ENCODE results near the gene GOLPH3.

GOLPH3 gene

DNA sequence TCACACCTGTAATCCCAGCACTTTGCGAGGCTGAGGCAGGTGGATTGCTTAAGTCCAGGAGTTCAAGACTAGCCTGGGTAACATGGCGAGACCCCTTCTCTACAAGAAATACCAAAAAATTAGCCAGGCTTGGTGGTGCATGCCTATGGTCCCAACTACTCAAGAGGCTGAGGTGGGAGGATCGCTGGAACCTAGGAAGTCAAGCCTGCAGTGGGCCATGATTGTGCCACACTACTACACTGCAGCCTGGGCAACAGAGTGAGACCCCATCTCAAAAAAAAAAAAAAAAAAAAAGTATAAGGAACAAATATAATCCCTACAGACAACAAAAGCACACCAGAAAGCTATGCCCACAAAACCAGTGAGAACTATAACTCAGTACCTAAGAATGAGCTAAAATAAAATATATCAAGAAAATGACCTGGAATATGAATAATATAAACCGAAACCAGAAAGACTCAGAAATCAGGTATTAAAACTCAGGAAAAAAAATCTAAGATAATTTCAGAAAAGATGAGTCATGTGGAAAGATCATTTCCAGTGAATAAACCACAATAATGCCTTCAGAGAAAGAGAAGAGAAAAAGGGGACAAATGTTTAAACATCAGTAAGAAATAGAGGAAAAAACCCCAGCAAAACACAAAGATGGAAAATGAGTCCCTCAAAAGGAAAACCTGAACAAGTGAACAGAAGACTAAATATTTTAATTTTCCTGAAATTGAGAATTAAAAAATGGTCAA lies 57.4 kb downstream of the GOLPH3 start:
- no peaks in the 10 kb centered on the region for H3K9me3 ChIP-seq (ENCODE audit: control insufficient read depth, low read length)
- no peaks in the 10 kb centered on the region for H3K4me1 ChIP-seq (ENCODE audit: control insufficient read depth, insufficient read depth, low read length, poor library complexity, severe bottlenecking)
- 92 to 100% methylated on average over 1 to 2 of the region's 4 CpGs for WGBS, 2 experiments (ENCODE audit: insufficient coverage in 2 of 2)
- no peak overlapping the region for H3K4me3 ChIP-seq (ENCODE audit: extremely low read depth, insufficient read depth, low read length, poor library complexity, severe bottlenecking)
- peaks cover 82% of the 10 kb centered on the region for H3K36me3 ChIP-seq (ENCODE audit: control insufficient read depth, insufficient read depth, low read length)
- no peak overlapping the region for H3K27ac ChIP-seq (ENCODE audit: low read depth, low read length, severe bottlenecking)

DNA sequence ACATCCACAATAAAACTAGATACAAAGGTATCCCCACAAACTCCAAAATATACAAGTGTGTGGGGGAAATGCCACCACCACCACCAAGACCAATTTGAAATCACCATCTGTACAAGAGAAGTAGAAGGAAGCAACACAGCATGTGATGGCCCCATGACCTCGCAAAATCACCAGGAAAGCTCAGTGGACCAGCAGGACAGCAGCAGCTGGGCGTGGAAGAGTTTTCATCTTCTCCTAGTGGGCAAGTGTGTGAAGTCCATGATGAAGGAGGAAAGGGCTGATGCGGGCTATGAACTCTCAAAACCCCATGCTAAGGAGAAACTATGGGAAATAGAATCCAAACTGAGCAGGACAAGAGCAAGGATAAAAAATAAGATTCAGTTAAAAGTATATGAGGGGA lies 58.1 kb downstream of the GOLPH3 start:
- Histone ChIP-seq H3K9me3 (ENCODE audit: control insufficient read depth, low read length) (no peaks in the 10 kb centered on the region), H3K36me3 (ENCODE audit: control insufficient read depth, insufficient read depth, low read length) (peaks cover 80% of the 10 kb centered on the region), H3K4me1 (ENCODE audit: control insufficient read depth, insufficient read depth, low read length, poor library complexity, severe bottlenecking) (no peaks in the 10 kb centered on the region), H3K27ac (ENCODE audit: low read depth, low read length, severe bottlenecking) (no peak overlapping the region), H3K4me3 (ENCODE audit: extremely low read depth, insufficient read depth, low read length, poor library complexity, severe bottlenecking) (no peak overlapping the region)
- 90 to 93% methylated on average over 2 of the region's 3 CpGs for WGBS, 2 experiments (ENCODE audit: insufficient coverage in 2 of 2)

DNA sequence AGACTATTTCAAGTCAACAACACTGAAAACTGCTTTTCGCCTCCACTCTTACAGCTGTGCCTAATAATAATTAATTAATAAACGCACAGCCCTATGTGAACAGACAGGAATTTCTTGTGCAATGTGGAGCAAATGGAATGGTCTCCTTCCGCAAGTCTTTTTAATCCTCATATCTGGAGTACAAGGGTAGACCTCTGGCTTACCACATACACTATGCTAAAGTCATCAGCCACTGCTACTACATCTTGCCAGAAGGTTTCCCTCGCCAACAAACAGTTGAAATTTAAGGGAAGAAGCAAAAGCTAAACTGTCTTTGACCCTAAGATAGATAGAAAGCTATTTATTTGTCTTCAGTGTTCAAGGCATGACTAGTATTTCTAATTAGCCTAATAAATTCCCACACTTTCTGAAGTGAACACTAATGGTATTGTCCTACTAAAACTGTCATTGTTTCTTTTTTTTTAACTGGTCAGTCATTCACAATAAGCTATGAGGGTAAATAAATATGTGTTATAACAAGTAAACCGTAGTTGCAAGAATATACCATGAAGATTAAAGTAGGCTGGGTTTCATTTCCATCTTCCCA lies 63.9 kb downstream of the GOLPH3 start:
- Histone ChIP-seq H3K4me3 (ENCODE audit: extremely low read depth, insufficient read depth, low read length, poor library complexity, severe bottlenecking) (no peak overlapping the region), H3K36me3 (ENCODE audit: control insufficient read depth, insufficient read depth, low read length) (peaks cover 83% of the 10 kb centered on the region), H3K27ac (ENCODE audit: low read depth, low read length, severe bottlenecking) (no peak overlapping the region), H3K4me1 (ENCODE audit: control insufficient read depth, insufficient read depth, low read length, poor library complexity, severe bottlenecking) (no peaks in the 10 kb centered on the region), H3K9me3 (ENCODE audit: control insufficient read depth, low read length) (no peaks in the 10 kb centered on the region)
- WGBS, 2 experiments (ENCODE audit: insufficient coverage in 2 of 2), result no CpG with 5 or more reads among the region's 5 CpGs

DNA sequence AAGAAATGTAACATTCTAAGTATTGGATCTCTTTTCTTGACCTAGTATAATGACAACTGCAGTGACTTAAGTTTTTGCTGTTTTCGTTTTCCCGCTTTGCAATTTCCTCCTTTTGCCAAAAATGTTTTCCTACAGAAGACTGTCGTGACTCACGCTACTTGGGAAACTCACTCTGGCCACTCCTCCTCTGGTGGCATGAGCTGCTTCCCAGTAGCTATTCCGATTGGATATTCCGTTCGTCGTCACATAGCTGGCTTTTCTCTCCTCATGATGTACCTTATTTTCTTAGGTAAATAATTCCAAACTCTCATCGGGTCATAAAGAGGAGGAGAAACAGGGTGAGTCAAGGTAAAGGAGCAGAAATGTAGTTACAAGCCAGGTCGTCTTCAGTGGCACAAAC lies 64.9 kb downstream of the GOLPH3 start:
- H3K4me3 ChIP-seq (ENCODE audit: extremely low read depth, insufficient read depth, low read length, poor library complexity, severe bottlenecking), result no peak overlapping the region
- 99 to 100% methylated on average over 6 to 10 of the region's 10 CpGs for WGBS, 2 experiments (ENCODE audit: insufficient coverage in 2 of 2)
- peaks cover 91% of the 10 kb centered on the region for H3K36me3 ChIP-seq (ENCODE audit: control insufficient read depth, insufficient read depth, low read length)
- H3K9me3 ChIP-seq (ENCODE audit: control insufficient read depth, low read length), result no peaks in the 10 kb centered on the region
- no peak overlapping the region for H3K27ac ChIP-seq (ENCODE audit: low read depth, low read length, severe bottlenecking)
- no peaks in the 10 kb centered on the region for H3K4me1 ChIP-seq (ENCODE audit: control insufficient read depth, insufficient read depth, low read length, poor library complexity, severe bottlenecking)

DNA sequence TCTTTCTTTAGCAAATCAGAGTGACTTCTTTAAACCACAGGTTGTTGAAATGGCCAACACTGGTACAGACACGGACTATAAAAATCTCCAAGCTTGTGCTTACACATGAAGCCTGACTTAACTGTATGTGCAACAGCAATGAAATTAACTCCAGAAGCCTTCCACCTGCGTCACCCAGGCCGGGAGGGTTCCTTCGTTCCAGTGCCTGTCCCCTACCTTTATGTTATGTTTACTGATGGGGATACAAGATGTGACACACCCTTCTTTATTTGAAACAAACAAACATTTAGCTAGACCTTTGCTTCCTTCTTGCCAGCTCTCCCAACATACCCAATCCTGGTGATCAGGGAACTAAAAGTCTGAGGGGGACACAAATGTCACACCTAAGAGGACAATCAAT lies 66.0 kb downstream of the GOLPH3 start:
- Histone ChIP-seq H3K9me3 (ENCODE audit: control insufficient read depth, low read length) (no peaks in the 10 kb centered on the region), H3K4me1 (ENCODE audit: control insufficient read depth, insufficient read depth, low read length, poor library complexity, severe bottlenecking) (no peaks in the 10 kb centered on the region), H3K36me3 (ENCODE audit: control insufficient read depth, insufficient read depth, low read length) (peaks cover 92% of the 10 kb centered on the region), H3K4me3 (ENCODE audit: extremely low read depth, insufficient read depth, low read length, poor library complexity, severe bottlenecking) (no peak overlapping the region), H3K27ac (ENCODE audit: low read depth, low read length, severe bottlenecking) (no peak overlapping the region)
- WGBS, 2 experiments (ENCODE audit: insufficient coverage in 2 of 2), result 100% methylated on average over 1 to 2 of the region's 4 CpGs

DNA sequence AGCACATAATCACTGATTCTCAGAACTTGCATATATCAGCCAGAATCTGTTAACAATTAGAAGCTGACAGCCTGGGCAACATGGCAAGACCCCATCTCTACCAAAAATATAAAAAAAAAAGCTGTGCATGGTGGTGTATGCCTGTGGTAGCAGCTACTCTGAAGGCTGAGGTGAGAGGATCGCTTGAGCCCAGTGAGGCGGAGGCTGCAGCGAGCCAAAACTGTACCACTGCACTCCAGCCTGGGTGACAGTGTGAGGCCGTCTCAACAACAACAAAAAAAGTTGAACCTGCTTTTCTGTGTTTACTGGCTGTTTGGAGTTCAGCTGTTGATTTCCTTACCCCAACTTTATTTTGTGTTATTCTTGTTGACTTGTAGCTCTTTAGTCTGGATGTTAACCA lies 66.8 kb downstream of the GOLPH3 start:
- no peak overlapping the region for H3K27ac ChIP-seq (ENCODE audit: low read depth, low read length, severe bottlenecking)
- H3K36me3 ChIP-seq (ENCODE audit: control insufficient read depth, insufficient read depth, low read length), result peaks cover 92% of the 10 kb centered on the region
- no peaks in the 10 kb centered on the region for H3K4me1 ChIP-seq (ENCODE audit: control insufficient read depth, insufficient read depth, low read length, poor library complexity, severe bottlenecking)
- no peak overlapping the region for H3K4me3 ChIP-seq (ENCODE audit: extremely low read depth, insufficient read depth, low read length, poor library complexity, severe bottlenecking)
- WGBS, 2 experiments (ENCODE audit: insufficient coverage in 2 of 2), result 87 to 100% methylated on average over 2 to 4 of the region's 4 CpGs
- no peaks in the 10 kb centered on the region for H3K9me3 ChIP-seq (ENCODE audit: control insufficient read depth, low read length)

DNA sequence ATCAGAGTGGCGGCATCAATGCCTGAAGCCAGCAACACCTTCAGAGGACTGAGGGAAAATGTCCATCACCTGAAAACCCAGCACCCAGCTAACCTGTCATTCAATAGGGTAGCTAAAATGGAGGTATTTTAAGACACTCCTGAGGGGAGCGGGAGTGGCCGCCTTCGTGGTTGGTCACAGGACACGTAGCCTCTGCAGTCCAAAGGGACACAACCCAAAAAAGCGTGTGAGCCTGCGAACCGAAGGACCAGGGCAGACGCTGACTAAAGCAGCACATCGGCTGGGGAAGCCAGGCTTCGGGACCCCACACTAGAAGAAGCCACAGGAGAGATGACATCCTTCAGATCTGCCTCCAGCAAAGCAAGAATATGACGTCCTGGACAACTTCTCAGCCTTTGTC lies 70.6 kb downstream of the GOLPH3 start:
- Histone ChIP-seq H3K36me3 (ENCODE audit: control insufficient read depth, insufficient read depth, low read length) (peaks cover 91% of the 10 kb centered on the region), H3K9me3 (ENCODE audit: control insufficient read depth, low read length) (no peaks in the 10 kb centered on the region), H3K27ac (ENCODE audit: low read depth, low read length, severe bottlenecking) (no peak overlapping the region), H3K4me1 (ENCODE audit: control insufficient read depth, insufficient read depth, low read length, poor library complexity, severe bottlenecking) (peaks cover 14% of the 10 kb centered on the region), H3K4me3 (ENCODE audit: extremely low read depth, insufficient read depth, low read length, poor library complexity, severe bottlenecking) (no peak overlapping the region)
- WGBS, 2 experiments (ENCODE audit: insufficient coverage in 2 of 2), result 96 to 98% methylated on average over 12 of the region's 12 CpGs

DNA sequence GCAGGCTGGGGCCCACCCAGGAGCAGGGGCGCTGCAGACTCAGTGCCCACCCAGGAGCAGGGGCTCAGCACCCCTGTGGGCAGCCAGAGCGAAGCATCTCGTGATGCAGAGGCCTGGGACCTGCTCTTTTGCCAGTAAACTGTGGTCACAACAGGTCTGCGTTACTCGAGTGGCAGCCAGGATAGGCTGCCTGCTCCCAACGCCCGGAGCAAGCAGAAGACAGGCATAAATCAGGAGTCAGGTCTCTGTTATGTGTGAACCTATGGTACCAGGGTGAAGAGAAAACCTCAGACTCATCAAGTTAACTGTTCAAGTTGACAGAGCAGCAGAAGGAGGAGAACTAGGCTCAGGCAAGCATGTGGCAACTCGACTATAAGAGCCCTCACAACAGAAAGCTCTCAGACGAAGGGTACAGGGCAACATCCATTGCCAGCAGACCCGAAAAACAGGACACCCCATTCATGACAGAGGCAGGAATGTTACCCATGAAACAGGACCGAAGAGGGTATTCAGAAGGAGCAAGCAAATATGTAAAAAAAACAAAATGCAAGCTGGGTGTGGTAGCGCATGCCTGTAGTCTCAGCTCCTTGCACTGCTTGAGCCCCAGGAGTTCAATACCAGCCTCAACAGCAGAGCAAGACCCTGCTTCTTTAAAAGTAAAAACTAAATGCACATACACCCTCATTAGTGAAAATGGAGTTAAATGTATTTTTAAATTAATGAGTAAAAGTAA lies 71.7 kb downstream of the GOLPH3 start:
- H3K4me1 ChIP-seq (ENCODE audit: control insufficient read depth, insufficient read depth, low read length, poor library complexity, severe bottlenecking), result peaks cover 14% of the 10 kb centered on the region
- H3K4me3 ChIP-seq (ENCODE audit: extremely low read depth, insufficient read depth, low read length, poor library complexity, severe bottlenecking), result no peak overlapping the region
- H3K9me3 ChIP-seq (ENCODE audit: control insufficient read depth, low read length), result no peaks in the 10 kb centered on the region
- H3K27ac ChIP-seq (ENCODE audit: low read depth, low read length, severe bottlenecking), result no peak overlapping the region
- peaks cover 89% of the 10 kb centered on the region for H3K36me3 ChIP-seq (ENCODE audit: control insufficient read depth, insufficient read depth, low read length)
- 92 to 97% methylated on average over 11 to 12 of the region's 12 CpGs for WGBS, 2 experiments (ENCODE audit: insufficient coverage in 2 of 2)

DNA sequence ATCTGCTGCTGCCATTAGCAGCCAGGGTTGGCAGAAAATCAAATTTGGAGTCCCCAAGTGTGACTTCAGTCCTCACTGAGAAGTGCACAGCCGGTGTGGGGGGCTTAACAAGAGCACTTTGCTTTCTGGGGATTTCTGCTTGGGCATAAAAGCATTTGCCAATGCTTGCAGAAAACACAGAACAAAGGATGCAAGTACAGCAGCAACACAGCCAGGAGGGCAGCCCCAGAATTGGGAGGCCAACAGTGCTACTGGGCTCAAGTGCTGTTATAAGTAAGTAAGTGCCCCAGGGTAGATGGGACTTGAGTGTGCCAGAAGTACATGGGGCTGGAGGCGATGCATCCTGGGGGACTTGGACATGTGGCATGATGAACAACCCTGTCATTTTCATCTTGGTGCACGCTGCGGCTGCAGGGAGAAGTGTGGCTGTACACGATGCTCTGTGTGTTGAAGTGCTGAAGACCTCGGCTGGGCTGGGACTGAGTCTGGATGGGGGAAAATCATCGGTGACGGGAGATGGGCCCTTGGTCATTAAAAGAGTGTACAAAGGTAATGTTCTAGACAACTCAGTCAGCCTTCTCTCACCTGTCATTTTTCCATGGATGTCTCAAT lies 73.3 kb downstream of the GOLPH3 start:
- peak overlapping the region; percentile 80 for H3K27ac ChIP-seq (ENCODE audit: low read depth, low read length, severe bottlenecking)
- no peak overlapping the region for H3K4me3 ChIP-seq (ENCODE audit: extremely low read depth, insufficient read depth, low read length, poor library complexity, severe bottlenecking)
- peaks cover 14% of the 10 kb centered on the region for H3K4me1 ChIP-seq (ENCODE audit: control insufficient read depth, insufficient read depth, low read length, poor library complexity, severe bottlenecking)
- H3K9me3 ChIP-seq (ENCODE audit: control insufficient read depth, low read length), result no peaks in the 10 kb centered on the region
- 95 to 96% methylated on average over 6 to 7 of the region's 8 CpGs for WGBS, 2 experiments (ENCODE audit: insufficient coverage in 2 of 2)
- H3K36me3 ChIP-seq (ENCODE audit: control insufficient read depth, insufficient read depth, low read length), result peaks cover 89% of the 10 kb centered on the region

DNA sequence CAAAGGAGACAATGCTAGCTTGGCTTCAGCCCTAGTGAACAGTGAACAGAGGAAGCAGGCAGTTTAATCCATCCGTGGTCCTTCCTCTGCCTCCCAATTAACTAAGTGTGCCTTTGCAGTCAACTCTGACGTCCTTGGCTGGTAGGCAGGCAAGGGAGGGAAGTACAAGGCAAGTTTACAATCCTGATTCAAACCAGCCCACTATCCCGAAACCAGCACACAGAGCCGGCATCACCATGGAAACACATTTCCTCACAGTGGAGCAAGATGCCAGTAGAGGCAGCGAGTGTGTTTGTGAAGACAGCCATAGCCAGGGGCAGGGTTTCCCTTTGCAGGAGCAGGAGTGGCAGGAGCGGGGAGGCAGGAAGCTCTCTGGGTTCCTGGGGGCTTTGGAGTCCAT lies 73.9 kb downstream of the GOLPH3 start:
- H3K4me1 ChIP-seq (ENCODE audit: control insufficient read depth, insufficient read depth, low read length, poor library complexity, severe bottlenecking), result peaks cover 17% of the 10 kb centered on the region

More for the DNA sequence above, 73.9 kb downstream of the GOLPH3 start:
- H3K4me3 ChIP-seq (ENCODE audit: extremely low read depth, insufficient read depth, low read length, poor library complexity, severe bottlenecking), result no peak overlapping the region
- 94 to 98% methylated on average over 3 to 6 of the region's 6 CpGs for WGBS, 2 experiments (ENCODE audit: insufficient coverage in 2 of 2)
- H3K9me3 ChIP-seq (ENCODE audit: control insufficient read depth, low read length), result no peaks in the 10 kb centered on the region
- H3K27ac ChIP-seq (ENCODE audit: low read depth, low read length, severe bottlenecking), result peak overlapping the region; percentile 80
- H3K36me3 ChIP-seq (ENCODE audit: control insufficient read depth, insufficient read depth, low read length), result peaks cover 84% of the 10 kb centered on the region

Measured in mesodermal cell (in vitro differentiated cells).